Brain microvascular endothelial cell (primary cell): Measurements from ENCODE around the gene SLC52A3.
"Not testable (repeated sequence)": the region's sequence is repeated elsewhere in the genome, so short reads cannot be mapped to it uniquely, and the experiment has no call there.

Experiments
- DNase-seq: peaks from one replicate; pipeline ENCODE4 v3.0.0-alpha.2; 2020
- H3K27ac ChIP-seq: fragments of 250-450 bp; sonication (Bioruptor Pico); 2 replicates; pipeline ENCODE4 v1.5.1; 2020; ENCODE audit warnings: mild to moderate bottlenecking, moderate library complexity
- H3K27me3 ChIP-seq: fragments of 250-450 bp; sonication (Bioruptor Pico); replicated peaks from 2 replicates; pipeline ENCODE4 v1.5.1; 2020; ENCODE audit warnings: mild to moderate bottlenecking
- H3K36me3 ChIP-seq: fragments of 250-450 bp; sonication (Bioruptor Pico); replicated peaks from 2 replicates; pipeline ENCODE4 v1.5.1; 2020; ENCODE audit warnings: mild to moderate bottlenecking
- H3K4me3 ChIP-seq: 2 replicates; pipeline ENCODE4 v1.5.1; 2011; ENCODE audit warnings: low read depth, mild to moderate bottlenecking, control low read depth, low read length, moderate library complexity
- in situ Hi-C: cut with HindIII; loops from 2 replicates; pipeline ENCODE4 v1.10.0; 2017; ENCODE audit warnings: low sequenced_read_pairs, low pct_ligation_motif_present
- TF ChIP-seq, protein P1 (sequence below): IDR thresholded peaks from 2 replicates; pipeline ENCODE4 v1.5.1; 2011; ENCODE audit warnings: low read depth, mild to moderate bottlenecking, moderate library complexity, low read length, control low read depth, inconsistent platforms; ENCODE audit errors: missing control alignments

The SLC52A3 gene

GRCh38 chr20:728256-728944 lies 39.9 kb downstream of the SLC52A3 start:
- in situ Hi-C loops, result no loop called here
- Histone ChIP-seq H3K36me3 (no peaks in the 10 kb centered on the region), H3K27me3 (peaks cover 30% of the 10 kb centered on the region), H3K4me3 (peak overlapping the region; percentile 29), H3K27ac (no peak overlapping the region)
- DNase-seq, result peak; percentile 9
- TF ChIP-seq, protein P1, sequence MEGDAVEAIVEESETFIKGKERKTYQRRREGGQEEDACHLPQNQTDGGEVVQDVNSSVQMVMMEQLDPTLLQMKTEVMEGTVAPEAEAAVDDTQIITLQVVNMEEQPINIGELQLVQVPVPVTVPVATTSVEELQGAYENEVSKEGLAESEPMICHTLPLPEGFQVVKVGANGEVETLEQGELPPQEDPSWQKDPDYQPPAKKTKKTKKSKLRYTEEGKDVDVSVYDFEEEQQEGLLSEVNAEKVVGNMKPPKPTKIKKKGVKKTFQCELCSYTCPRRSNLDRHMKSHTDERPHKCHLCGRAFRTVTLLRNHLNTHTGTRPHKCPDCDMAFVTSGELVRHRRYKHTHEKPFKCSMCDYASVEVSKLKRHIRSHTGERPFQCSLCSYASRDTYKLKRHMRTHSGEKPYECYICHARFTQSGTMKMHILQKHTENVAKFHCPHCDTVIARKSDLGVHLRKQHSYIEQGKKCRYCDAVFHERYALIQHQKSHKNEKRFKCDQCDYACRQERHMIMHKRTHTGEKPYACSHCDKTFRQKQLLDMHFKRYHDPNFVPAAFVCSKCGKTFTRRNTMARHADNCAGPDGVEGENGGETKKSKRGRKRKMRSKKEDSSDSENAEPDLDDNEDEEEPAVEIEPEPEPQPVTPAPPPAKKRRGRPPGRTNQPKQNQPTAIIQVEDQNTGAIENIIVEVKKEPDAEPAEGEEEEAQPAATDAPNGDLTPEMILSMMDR, result peak; percentile 75

GRCh38 chr20:726160-726559 lies 42.1 kb downstream of the SLC52A3 start:
- DNase-seq, result no peak
- no peak overlapping the region for H3K27ac ChIP-seq
- H3K4me3 ChIP-seq, result no peak overlapping the region
- in situ Hi-C loops, result no loop called here
- peaks cover 32% of the 10 kb centered on the region for H3K27me3 ChIP-seq
- TF ChIP-seq, protein P1, result no peak
- H3K36me3 ChIP-seq, result no peaks in the 10 kb centered on the region

GRCh38 chr20:725491-725890 lies 42.8 kb downstream of the SLC52A3 start:
- Histone ChIP-seq H3K27me3 (peaks cover 32% of the 10 kb centered on the region), H3K36me3 (no peaks in the 10 kb centered on the region), H3K4me3 (no peak overlapping the region), H3K27ac (no peak overlapping the region)
- in situ Hi-C loops, result no loop called here
- TF ChIP-seq, protein P1, result no peak
- no peak for DNase-seq

GRCh38 chr20:724797-725196 lies 43.5 kb downstream of the SLC52A3 start:
- H3K27ac ChIP-seq, H3K4me3 ChIP-seq, DNase-seq, H3K36me3 ChIP-seq, in situ Hi-C loops: not testable (repeated sequence)
- H3K27me3 ChIP-seq, result peaks cover 32% of the 10 kb centered on the region

DNA sequence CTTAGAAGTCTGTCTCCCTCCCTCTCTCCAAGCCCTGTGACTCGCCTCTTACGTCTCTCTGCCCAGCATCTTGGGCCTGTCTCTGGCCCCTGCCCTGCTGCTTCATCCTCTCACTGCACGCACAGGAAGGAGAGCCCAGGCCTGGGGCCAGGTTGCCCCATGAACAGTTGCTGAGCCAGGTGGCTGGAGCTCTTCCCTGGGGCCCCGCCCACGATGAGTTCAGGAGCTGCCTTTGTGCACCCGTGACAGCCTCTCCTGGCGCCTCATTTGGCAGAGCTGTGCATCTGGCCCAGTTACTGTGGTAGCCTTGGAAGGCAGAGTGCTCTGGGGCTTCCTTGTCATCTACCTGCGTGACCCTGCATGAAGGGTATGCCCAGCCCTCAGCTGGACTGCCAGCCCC lies 44.5 kb downstream of the SLC52A3 start:
- in situ Hi-C loops, result no loop called here
- Histone ChIP-seq H3K4me3 (no peak overlapping the region), H3K27ac (no peak overlapping the region), H3K36me3 (no peaks in the 10 kb centered on the region), H3K27me3 (peaks cover 28% of the 10 kb centered on the region)
- DNase-seq, result no peak
- TF ChIP-seq, protein P1, result no peak

GRCh38 chr20:722822-723644 lies 45.3 kb downstream of the SLC52A3 start:
- TF ChIP-seq, protein P1, result no peak
- H3K4me3 ChIP-seq, result no peak overlapping the region
- DNase-seq, result no peak
- no peak overlapping the region for H3K27ac ChIP-seq
- in situ Hi-C loops, result no loop called here
- no peaks in the 10 kb centered on the region for H3K36me3 ChIP-seq
- peaks cover 21% of the 10 kb centered on the region for H3K27me3 ChIP-seq
